GM23338 (cell line): ENCODE measurements around the gene HLA-DQB1.

Experiments used
- CTCF ChIP-seq, 2 experiments: fragments of 200-600 bp in 1 of 2; sonication (generic) in 1 of 2; conservative IDR thresholded peaks; 2 replicates each; pipeline versions ENCODE4 v1.5.1 to v1.6.1; 2016 to 2017; ENCODE audit warnings: antibody characterized with exemption in 2 of 2, low read depth in 2 of 2, mild to moderate bottlenecking in 2 of 2, moderate library complexity in 1 of 2
- EZH2 ChIP-seq: fragments of 200-600 bp; sonication (generic); IDR thresholded peaks from one replicate; pipeline ENCODE4 v1.8.0; 2017; ENCODE audit warnings: antibody characterized with exemption, mild to moderate bottlenecking, low read depth; ENCODE audit not compliant: unreplicated experiment

- TF ChIP-seq CTCF (conservative IDR thresholded peaks at IDR 0.05; ENCODE audit: low read depth in 2 of 2), result no peak
- TF ChIP-seq EZH2, result no peak
These were observed 30.8 kb downstream of the HLA-DQB1 start for GRCh38 chr6:32635526-32636123.
